Tibial artery (tissue), 4 donors: ENCODE data around the gene UBTF.

Experiments used
- DNase-seq, 2 donors: peaks; one replicate each; pipeline ENCODE4 v3.0.0-alpha.2; 2019
- H3K27ac ChIP-seq, 2 donors: fragments of 200-600 bp; sonication (generic) in 1 of 2; 1 replicate in 1 of 2; 2 replicates in 1 of 2; pipeline ENCODE4 v1.5.1; 2018 to 2019; ENCODE audit warnings: mild to moderate bottlenecking in 1 of 2
- H3K27me3 ChIP-seq, 2 donors: fragments of 200-600 bp; sonication (generic) in 1 of 2; one replicate each; pipeline versions ENCODE4 v1.5.1 to v1.6.0; 2016 to 2019
- H3K36me3 ChIP-seq, 3 donors: fragments of 200-600 bp; sonication (generic) in 2 of 3; one replicate each; pipeline ENCODE4 v1.5.1; 2016 to 2019; ENCODE audit warnings: mild to moderate bottlenecking in 2 of 3
- H3K4me1 ChIP-seq, 4 donors: fragments of 200-600 bp; sonication (generic) in 2 of 4; 1 replicate in 3 of 4; 2 replicates in 1 of 4; pipeline ENCODE4 v1.5.1; 2016 to 2019
- H3K4me3 ChIP-seq, 2 donors: fragments of 200-600 bp; sonication (generic) in 1 of 2; 1 replicate in 1 of 2; 2 replicates in 1 of 2; pipeline ENCODE4 v1.5.1; 2018 to 2019; ENCODE audit warnings: mild to moderate bottlenecking in 2 of 2
- H3K9me3 ChIP-seq, 3 donors: fragments of 200-600 bp; sonication (generic) in 1 of 3; one replicate each; pipeline ENCODE4 v1.5.1; 2016 to 2019
- intact Hi-C: fragments of 100-400 bp; cut with DNase I; formaldehyde crosslinking; loops from one replicate; pipeline ENCODE4 v1.15.0; 2023; ENCODE audit warnings: low total_unique reads
- TF ChIP-seq, protein P1 (sequence below), 2 experiments: fragments of 200-600 bp in 1 of 2; fragments of 450-650 bp in 1 of 2; IDR thresholded peaks; one replicate each; pipeline ENCODE4 v1.5.1; 2017 to 2019; ENCODE audit warnings: antibody characterized with exemption in 2 of 2, mild to moderate bottlenecking in 1 of 2, moderate library complexity in 1 of 2

UBTF gene

GRCh38 chr17:44219108-44219615, 313 bp downstream of the UBTF start:
- H3K27ac ChIP-seq: peak overlapping the region; percentile 94 to 99
- DNase-seq: peak; percentile 46 to 78
- H3K36me3 ChIP-seq: peaks cover 29 to 32% (median 30%) of the 10 kb centered on the region in 3 donors
- peak overlapping the region; percentile 81 to 83 for H3K4me3 ChIP-seq
- intact Hi-C loops: loop anchor here (1.0 to 2.0 kb wide), 2 partner anchors 19 to 106 kb away; partner anchors contain the start of gene SLC25A39
- TF ChIP-seq, protein P1, sequence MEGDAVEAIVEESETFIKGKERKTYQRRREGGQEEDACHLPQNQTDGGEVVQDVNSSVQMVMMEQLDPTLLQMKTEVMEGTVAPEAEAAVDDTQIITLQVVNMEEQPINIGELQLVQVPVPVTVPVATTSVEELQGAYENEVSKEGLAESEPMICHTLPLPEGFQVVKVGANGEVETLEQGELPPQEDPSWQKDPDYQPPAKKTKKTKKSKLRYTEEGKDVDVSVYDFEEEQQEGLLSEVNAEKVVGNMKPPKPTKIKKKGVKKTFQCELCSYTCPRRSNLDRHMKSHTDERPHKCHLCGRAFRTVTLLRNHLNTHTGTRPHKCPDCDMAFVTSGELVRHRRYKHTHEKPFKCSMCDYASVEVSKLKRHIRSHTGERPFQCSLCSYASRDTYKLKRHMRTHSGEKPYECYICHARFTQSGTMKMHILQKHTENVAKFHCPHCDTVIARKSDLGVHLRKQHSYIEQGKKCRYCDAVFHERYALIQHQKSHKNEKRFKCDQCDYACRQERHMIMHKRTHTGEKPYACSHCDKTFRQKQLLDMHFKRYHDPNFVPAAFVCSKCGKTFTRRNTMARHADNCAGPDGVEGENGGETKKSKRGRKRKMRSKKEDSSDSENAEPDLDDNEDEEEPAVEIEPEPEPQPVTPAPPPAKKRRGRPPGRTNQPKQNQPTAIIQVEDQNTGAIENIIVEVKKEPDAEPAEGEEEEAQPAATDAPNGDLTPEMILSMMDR (IDR thresholded peaks at IDR 0.05): peak; percentile 46 to 78
- no peaks in the 10 kb centered on the region for H3K9me3 ChIP-seq
- H3K4me1 ChIP-seq: peaks cover 0 to 42% (median 34%) of the 10 kb centered on the region in 4 donors
- no peaks in the 10 kb centered on the region for H3K27me3 ChIP-seq

- TF ChIP-seq, protein P1 (IDR thresholded peaks at IDR 0.05): peak; percentile 32 to 72
- intact Hi-C loops: loop anchor here (1.0 to 2.0 kb wide), 2 partner anchors 18 to 106 kb away; partner anchors contain the start of gene SLC25A39
- Histone ChIP-seq H3K27me3 (no peaks in the 10 kb centered on the region), H3K36me3 (peaks cover 33 to 38% (median 35%) of the 10 kb centered on the region in 3 donors), H3K9me3 (no peaks in the 10 kb centered on the region), H3K4me1 (peaks cover 0 to 36% (median 28%) of the 10 kb centered on the region in 4 donors), H3K27ac (peak overlapping the region; percentile 94 to 99), H3K4me3 (peak overlapping the region; percentile 81 to 83)
- DNase-seq: peak; percentile 77 to 94
These were observed 949 bp downstream of the UBTF start for GRCh38 chr17:44218344-44219107.

GRCh38 chr17:44217738-44218343, 1.6 kb downstream of the UBTF start:
- peaks cover 0 to 29% (median 22%) of the 10 kb centered on the region in 4 donors for H3K4me1 ChIP-seq
- intact Hi-C loops: loop anchor here (2.0 kb wide), 1 partner anchor 107 kb away; the partner anchor contains the start of gene SLC25A39
- H3K36me3 ChIP-seq: peaks cover 33 to 45% (median 40%) of the 10 kb centered on the region in 3 donors
- peak overlapping the region; percentile 81 to 83 for H3K4me3 ChIP-seq
- no peaks in the 10 kb centered on the region for H3K9me3 ChIP-seq
- H3K27ac ChIP-seq: peak overlapping the region; percentile 94 to 99
- TF ChIP-seq, protein P1 (IDR thresholded peaks at IDR 0.05): no peak
- no peaks in the 10 kb centered on the region for H3K27me3 ChIP-seq
- DNase-seq: no peak

- TF ChIP-seq, protein P1 (IDR thresholded peaks at IDR 0.05): no peak
- Histone ChIP-seq H3K9me3 (no peaks in the 10 kb centered on the region), H3K36me3 (peaks cover 34 to 56% (median 40%) of the 10 kb centered on the region in 3 donors), H3K27me3 (no peaks in the 10 kb centered on the region), H3K4me3 (no peak overlapping the region), H3K4me1 (peaks cover 0 to 29% (median 17%) of the 10 kb centered on the region in 4 donors), H3K27ac (no peak overlapping the region)
- intact Hi-C loops: no loop called here
- no peak for DNase-seq
These were observed 2.8 kb downstream of the UBTF start for GRCh38 chr17:44216694-44217093.

GRCh38 chr17:44216173-44216572, 3.3 kb downstream of the UBTF start:
- peaks cover 39 to 61% (median 41%) of the 10 kb centered on the region in 3 donors for H3K36me3 ChIP-seq
- no peak overlapping the region for H3K4me3 ChIP-seq
- TF ChIP-seq, protein P1 (IDR thresholded peaks at IDR 0.05): no peak
- no peak overlapping the region for H3K27ac ChIP-seq
- H3K4me1 ChIP-seq: peaks cover 0 to 29% (median 17%) of the 10 kb centered on the region in 4 donors
- intact Hi-C loops: no loop called here
- no peaks in the 10 kb centered on the region for H3K9me3 ChIP-seq
- DNase-seq: no peak
- no peaks in the 10 kb centered on the region for H3K27me3 ChIP-seq
